ENCODE results near the gene OR2M4. TPM values are rescaled to one million over a fixed set of nuclear protein-coding genes. Genes with fewer than 3 reads are reported as not detected.

The OR2M4 gene
- total and polyA plus RNA-seq, 2 of the 4 experiments (the other 2 are of a cell fraction) = not detected

DNA sequence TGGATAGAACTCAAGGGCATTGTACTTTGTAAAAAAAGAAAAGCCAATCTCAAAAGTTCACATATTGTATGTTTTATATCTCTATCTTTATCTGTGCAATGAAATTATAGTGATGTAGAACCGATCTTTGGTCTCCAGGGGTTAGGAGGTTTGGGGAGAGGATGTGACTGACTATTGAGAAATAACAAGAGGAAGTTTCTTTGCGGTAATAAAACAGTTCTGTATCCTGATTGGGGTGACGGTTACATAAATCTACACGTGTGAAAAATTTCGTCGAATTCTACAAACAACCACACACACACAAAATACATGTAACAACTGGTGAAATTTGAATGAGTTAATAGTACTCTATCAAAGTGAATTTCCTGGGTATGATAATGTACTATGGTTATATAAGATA, 57.2 kb downstream of the OR2M4 start:
- H3K9me1 ChIP-seq (ENCODE audit: insufficient read depth, low read length) = no peaks in the 10 kb centered on the region
- no peak overlapping the region for H3K18ac ChIP-seq (ENCODE audit: low read depth, low read length)
- H3K36me3 ChIP-seq (ENCODE audit: control insufficient read depth, insufficient read depth, low read length) = no peaks in the 10 kb centered on the region
- H3K4me3 ChIP-seq (ENCODE audit: insufficient read depth, low read depth, low read length) = no peak overlapping the region
- H3K4me1 ChIP-seq (ENCODE audit: control insufficient read depth, insufficient read depth, low read length) = no peaks in the 10 kb centered on the region
- no peaks in the 10 kb centered on the region for H3K27me3 ChIP-seq (ENCODE audit: control insufficient read depth, insufficient read depth, low read length)
- WGBS, 2 experiments (ENCODE audit: extremely low coverage in 2 of 2, insufficient read length in 1 of 2) = no CpG with 5 or more reads among the region's 6 CpGs
- no peak overlapping the region for H3K9ac ChIP-seq (ENCODE audit: low read depth, low read length)
- no peak overlapping the region for H2AK9ac ChIP-seq (replicated peaks; ENCODE audit: low read depth, low read length, poor library complexity)
- dilution Hi-C loops (cut with HindIII; ENCODE audit: low sequenced_read_pairs, unreplicated experiment) = no loop called here
- no peak overlapping the region for H4K5ac ChIP-seq (ENCODE audit: low read depth, low read length)
- in situ Hi-C loops (cut with MboI; ENCODE audit: low sequenced_read_pairs) = no loop called here
- H3K23ac ChIP-seq (ENCODE audit: low read depth, low read length) = no peak overlapping the region
- H3K79me1 ChIP-seq (ENCODE audit: low read depth in 1 of 2, low read length in 2 of 2) = no peaks in the 10 kb centered on the region
- no peak overlapping the region for H2BK5ac ChIP-seq (ENCODE audit: low read depth, low read length, poor library complexity, severe bottlenecking)
- no peak overlapping the region for H4K8ac ChIP-seq (ENCODE audit: low read depth in 2 of 2, low read length in 2 of 2)
- H4K91ac ChIP-seq (ENCODE audit: insufficient read depth, low read depth, low read length) = no peak overlapping the region
- H3K14ac ChIP-seq (replicated peaks; ENCODE audit: low read depth, low read length) = no peak overlapping the region
- H4K20me1 ChIP-seq (ENCODE audit: insufficient read depth, low read length) = no peaks in the 10 kb centered on the region
- no peak overlapping the region for H2BK20ac ChIP-seq (ENCODE audit: low read depth, low read length)
- no peak overlapping the region for H3K56ac ChIP-seq (ENCODE audit: extremely low read depth, insufficient read depth, low read length)
- no peak overlapping the region for H3K27ac ChIP-seq (ENCODE audit: insufficient read depth, low read length)
- no peak overlapping the region for H2AK5ac ChIP-seq (ENCODE audit: low read depth, low read length)
- no TSS peak for BruUV-seq (replicated peaks)
- H2BK120ac ChIP-seq (ENCODE audit: low read depth, low read length) = no peak overlapping the region
- POLR2A ChIA-PET (ENCODE audit: unreplicated experiment) = no interaction called here
- no peak overlapping the region for H2BK15ac ChIP-seq (ENCODE audit: low read depth, low read length)
- DNase-seq (no peak), ATAC-seq (ENCODE audit: low read depth) (no peak)
- no peaks in the 10 kb centered on the region for H3K9me3 ChIP-seq (ENCODE audit: control insufficient read depth, insufficient read depth, low read length)
- TF ChIP-seq BHLHE40 (IDR thresholded peaks at IDR 0.05; ENCODE audit: low read depth, low read length) = no peak
- TF ChIP-seq MXI1 (IDR thresholded peaks at IDR 0.05; ENCODE audit: borderline replicate concordance, low read depth, low read length) = no peak
- TF ChIP-seq, protein P1, sequence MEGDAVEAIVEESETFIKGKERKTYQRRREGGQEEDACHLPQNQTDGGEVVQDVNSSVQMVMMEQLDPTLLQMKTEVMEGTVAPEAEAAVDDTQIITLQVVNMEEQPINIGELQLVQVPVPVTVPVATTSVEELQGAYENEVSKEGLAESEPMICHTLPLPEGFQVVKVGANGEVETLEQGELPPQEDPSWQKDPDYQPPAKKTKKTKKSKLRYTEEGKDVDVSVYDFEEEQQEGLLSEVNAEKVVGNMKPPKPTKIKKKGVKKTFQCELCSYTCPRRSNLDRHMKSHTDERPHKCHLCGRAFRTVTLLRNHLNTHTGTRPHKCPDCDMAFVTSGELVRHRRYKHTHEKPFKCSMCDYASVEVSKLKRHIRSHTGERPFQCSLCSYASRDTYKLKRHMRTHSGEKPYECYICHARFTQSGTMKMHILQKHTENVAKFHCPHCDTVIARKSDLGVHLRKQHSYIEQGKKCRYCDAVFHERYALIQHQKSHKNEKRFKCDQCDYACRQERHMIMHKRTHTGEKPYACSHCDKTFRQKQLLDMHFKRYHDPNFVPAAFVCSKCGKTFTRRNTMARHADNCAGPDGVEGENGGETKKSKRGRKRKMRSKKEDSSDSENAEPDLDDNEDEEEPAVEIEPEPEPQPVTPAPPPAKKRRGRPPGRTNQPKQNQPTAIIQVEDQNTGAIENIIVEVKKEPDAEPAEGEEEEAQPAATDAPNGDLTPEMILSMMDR (conservative IDR thresholded peaks at IDR 0.05; ENCODE audit: low read depth, low read length) = no peak
- no peak for TF ChIP-seq MAZ (IDR thresholded peaks at IDR 0.05; ENCODE audit: borderline replicate concordance, low read depth, low read length)
- no peak for TF ChIP-seq NFE2L2 (IDR thresholded peaks at IDR 0.05; ENCODE audit: low read depth, low read length)
- no peak for TF ChIP-seq RAD21 (IDR thresholded peaks at IDR 0.05; ENCODE audit: low read length)
- no peak for TF ChIP-seq RFX5 (IDR thresholded peaks at IDR 0.05; ENCODE audit: low read depth, low read length)
- TF ChIP-seq, protein P2, sequence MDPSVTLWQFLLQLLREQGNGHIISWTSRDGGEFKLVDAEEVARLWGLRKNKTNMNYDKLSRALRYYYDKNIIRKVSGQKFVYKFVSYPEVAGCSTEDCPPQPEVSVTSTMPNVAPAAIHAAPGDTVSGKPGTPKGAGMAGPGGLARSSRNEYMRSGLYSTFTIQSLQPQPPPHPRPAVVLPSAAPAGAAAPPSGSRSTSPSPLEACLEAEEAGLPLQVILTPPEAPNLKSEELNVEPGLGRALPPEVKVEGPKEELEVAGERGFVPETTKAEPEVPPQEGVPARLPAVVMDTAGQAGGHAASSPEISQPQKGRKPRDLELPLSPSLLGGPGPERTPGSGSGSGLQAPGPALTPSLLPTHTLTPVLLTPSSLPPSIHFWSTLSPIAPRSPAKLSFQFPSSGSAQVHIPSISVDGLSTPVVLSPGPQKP (IDR thresholded peaks at IDR 0.05; ENCODE audit: borderline replicate concordance, low read depth, low read length) = no peak
- no peak for TF ChIP-seq CHD1 (IDR thresholded peaks at IDR 0.05; ENCODE audit: low read depth, low read length)
- TF ChIP-seq FOS (IDR thresholded peaks at IDR 0.05; ENCODE audit: low read depth, low read length) = no peak
- TF ChIP-seq POLR2A (IDR thresholded peaks at IDR 0.05; ENCODE audit: low read depth, low read length) = no peak
- TF ChIP-seq, protein P3, sequence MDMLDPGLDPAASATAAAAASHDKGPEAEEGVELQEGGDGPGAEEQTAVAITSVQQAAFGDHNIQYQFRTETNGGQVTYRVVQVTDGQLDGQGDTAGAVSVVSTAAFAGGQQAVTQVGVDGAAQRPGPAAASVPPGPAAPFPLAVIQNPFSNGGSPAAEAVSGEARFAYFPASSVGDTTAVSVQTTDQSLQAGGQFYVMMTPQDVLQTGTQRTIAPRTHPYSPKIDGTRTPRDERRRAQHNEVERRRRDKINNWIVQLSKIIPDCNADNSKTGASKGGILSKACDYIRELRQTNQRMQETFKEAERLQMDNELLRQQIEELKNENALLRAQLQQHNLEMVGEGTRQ (IDR thresholded peaks at IDR 0.05; ENCODE audit: low read depth, low read length) = no peak
- no peak for TF ChIP-seq RCOR1 (IDR thresholded peaks at IDR 0.05; ENCODE audit: insufficient replicate concordance, low read length)
- no peak for TF ChIP-seq SMC3 (IDR thresholded peaks at IDR 0.05; ENCODE audit: low read depth, low read length)
- CTCF ChIA-PET = no interaction called here
- no peak overlapping the region for H3K4me2 ChIP-seq (ENCODE audit: low read depth, low read length)
- H3K4ac ChIP-seq (ENCODE audit: low read depth, low read length) = no peak overlapping the region
- no peak overlapping the region for H2AFZ ChIP-seq (replicated peaks; ENCODE audit: low read length, poor library complexity)
- intact Hi-C loops (cut with micrococcal nuclease) = no loop called here

Data from IMR-90 (cell line).